GM10847 (cell line): ENCODE results near the gene SWAP70.

Source experiments
- POLR2A ChIP-seq: IDR thresholded peaks from 2 replicates; pipeline ENCODE4 v1.6.1; 2011; ENCODE audit not compliant: insufficient read length; ENCODE audit errors: extremely low read depth

SWAP70 gene

GRCh38 chr11:9663699-9664275, at the start of gene SWAP70:
TSS of gene SWAP70 (plus strand) at chr11:9664077. CDS start at chr11:9664180, 103 bp downstream.
- TF ChIP-seq POLR2A, result peak; percentile 66

- no peak for TF ChIP-seq POLR2A
Measured at GRCh38 chr11:9615031-9615451, 48.8 kb upstream of the SWAP70 start.

- TF ChIP-seq POLR2A, result no peak
Measured at GRCh38 chr11:9616042-9616675, 47.7 kb upstream of the SWAP70 start.

DNA sequence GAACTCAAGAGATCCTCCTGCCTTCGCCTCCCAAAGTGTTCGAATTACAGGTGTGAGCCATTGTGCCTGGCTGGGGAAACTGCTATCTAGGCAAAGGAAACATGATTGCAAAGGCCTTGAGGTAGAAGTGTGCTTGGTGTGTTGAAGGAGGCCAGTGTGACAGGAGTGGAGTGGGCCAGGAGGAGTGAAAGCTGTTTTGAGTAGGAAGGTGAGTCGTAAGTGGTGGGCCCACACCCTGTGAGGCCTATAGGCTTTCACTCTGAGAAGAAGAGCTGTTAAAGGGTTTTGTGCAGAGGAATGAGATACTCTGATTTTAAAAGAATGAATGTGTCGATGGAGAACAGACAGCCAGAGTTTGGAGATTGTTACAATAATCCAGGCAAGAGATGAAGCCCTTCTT, 47.0 kb upstream of the SWAP70 start:
- no peak for TF ChIP-seq POLR2A

DNA sequence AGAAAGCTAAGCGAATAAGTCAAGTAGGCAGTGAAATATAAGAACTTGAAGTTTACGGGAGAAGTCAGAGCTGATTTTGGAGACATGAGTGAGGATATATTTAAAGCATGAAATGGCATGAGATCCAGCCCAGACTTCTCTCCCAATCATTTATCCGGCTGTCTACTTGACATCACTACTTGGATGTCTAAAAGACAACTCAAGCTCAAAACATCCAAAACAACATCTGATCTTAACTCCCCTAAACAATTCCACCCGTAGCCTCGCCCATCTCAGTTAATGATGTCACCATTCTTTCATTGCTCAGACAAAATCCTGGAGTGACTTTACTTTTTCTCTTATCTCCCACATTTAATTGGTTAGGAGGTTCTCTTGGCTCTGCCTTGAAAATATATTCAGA, 45.9 kb upstream of the SWAP70 start:
- no peak for TF ChIP-seq POLR2A

DNA sequence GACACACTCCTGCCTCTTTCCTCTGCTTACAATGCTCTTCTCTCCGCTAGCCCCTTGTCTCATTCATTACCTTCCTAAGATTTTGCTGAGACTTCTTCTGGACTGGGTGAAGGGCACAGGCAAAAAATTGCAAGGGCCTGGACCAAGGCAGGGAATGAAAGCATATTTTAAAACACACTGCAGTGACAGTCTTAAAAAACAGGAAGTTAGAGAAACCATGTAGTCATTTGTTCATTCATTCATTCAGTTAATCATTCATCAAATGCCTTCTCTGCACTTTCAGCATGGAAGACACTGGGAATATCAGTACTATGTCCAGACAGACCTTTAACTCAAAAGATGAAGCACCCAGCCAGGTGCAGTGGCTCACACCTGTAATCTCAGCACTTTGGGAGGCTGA, 44.9 kb upstream of the SWAP70 start:
- no peak for TF ChIP-seq POLR2A

DNA sequence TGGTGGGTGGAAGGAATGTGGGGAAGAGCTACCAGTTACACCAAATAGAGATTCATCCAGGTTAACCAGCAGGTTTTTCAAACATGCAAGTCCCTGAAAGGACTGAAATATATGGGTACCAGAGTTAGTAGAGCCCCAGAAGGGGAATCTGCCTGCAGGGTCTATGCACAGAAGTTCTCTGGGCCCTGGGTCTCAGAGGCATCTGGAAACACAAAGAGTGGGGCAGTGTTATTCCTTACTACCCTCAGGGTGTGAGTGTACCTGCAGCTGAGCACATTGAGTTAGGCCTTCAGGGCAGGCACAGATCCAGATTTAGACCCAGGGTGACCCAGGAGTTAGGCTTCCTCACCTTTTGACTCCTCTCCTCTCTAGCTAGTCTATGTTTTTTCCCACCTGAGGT, 43.9 kb upstream of the SWAP70 start:
- no peak for TF ChIP-seq POLR2A

GRCh38 chr11:9624448-9624847, 39.4 kb upstream of the SWAP70 start:
- TF ChIP-seq POLR2A, result no peak

GRCh38 chr11:9625162-9625561, 38.7 kb upstream of the SWAP70 start:
- no peak for TF ChIP-seq POLR2A

DNA sequence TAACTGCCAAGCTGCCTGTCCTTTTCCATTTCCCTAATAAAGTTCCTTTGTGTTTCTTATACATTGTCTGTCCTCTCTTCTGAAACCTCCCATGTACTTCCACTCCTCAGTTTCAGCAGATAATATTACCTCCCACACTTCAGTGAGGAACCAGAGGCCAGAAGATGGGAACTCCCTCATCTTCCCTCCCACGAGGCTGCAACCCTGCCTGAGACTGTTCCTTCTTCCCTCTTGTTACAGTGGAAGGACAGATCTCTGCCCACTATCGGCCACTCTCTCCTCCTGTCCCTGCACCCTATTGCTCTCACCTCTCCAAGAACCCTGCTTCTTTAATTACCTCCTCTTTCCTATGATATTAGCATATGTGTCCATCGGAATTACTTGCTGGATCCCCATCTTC, 38.1 kb upstream of the SWAP70 start:
- no peak for TF ChIP-seq POLR2A

- no peak for TF ChIP-seq POLR2A
Measured at GRCh38 chr11:9626496-9627394, 37.1 kb upstream of the SWAP70 start.

GRCh38 chr11:9629064-9629463, 34.8 kb upstream of the SWAP70 start:
- TF ChIP-seq POLR2A, result no peak

- no peak for TF ChIP-seq POLR2A
Measured at GRCh38 chr11:9633679-9634078, 30.2 kb upstream of the SWAP70 start.

DNA sequence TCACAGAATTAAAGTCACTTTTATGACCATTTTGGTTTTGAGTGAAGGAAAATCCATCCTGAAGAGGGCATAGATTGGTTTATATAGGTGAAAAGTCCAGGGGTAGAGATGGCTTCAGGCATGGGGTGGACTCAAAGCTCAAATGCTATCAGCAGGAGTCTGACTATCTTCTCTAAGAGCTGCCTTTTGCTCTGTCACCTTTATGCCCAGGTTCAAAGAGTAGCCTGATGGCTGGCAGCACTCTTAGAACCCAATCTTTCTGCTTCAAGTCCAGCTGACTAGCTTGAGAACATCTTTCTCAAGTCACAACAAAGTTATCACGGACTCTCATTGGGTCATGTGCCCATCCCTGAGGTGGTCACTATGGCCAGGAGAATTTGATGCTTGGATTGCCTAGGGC, 27.2 kb upstream of the SWAP70 start:
- TF ChIP-seq POLR2A, result no peak

GRCh38 chr11:9639099-9639498, 24.8 kb upstream of the SWAP70 start:
- TF ChIP-seq POLR2A, result no peak

DNA sequence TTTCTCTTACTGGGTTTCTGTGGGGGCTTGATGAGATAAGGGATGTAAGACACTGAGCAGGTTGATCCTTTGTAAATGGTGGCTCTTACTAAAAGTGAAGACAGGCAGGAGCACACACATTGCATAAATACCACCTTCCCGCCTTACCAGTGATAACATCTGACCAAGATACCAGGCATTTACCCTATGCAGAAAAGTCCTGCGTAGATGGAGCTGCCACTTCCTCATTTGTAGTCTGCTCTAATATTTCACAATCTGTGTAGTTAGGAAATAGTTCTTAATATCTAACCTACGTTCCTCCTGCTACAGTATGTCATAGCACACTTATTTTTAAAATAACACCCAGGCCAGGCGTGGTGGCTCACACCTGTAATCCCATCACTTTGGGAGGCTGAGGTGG, 23.9 kb upstream of the SWAP70 start:
- TF ChIP-seq POLR2A, result no peak

DNA sequence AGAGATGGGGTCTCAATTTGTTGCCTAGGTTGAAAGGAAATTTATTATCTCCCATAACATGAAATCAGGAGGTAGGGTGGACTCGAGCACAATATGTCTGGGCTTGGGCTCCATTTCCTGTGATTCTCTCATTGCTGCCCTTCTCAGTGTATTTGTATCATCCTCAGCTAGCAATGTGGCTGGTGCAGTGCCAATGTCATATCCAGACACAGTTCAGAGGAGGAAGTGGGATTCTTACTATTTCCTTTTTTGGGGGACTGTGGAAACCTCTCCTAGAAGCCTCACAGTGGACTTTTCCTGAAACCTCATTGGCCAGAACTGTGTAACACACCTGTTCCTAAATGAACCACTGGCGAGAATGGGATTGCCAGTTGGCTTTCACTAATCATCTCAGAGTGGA, 21.0 kb upstream of the SWAP70 start:
- no peak for TF ChIP-seq POLR2A

GRCh38 chr11:9643751-9644150, 20.1 kb upstream of the SWAP70 start:
- no peak for TF ChIP-seq POLR2A
